ENCODE results near the gene INPP5D.
A peak's percentile ranks its signal among the peaks of the same experiment; 100 is the strongest.

The INPP5D gene

GRCh38 chr2:233081731-233082221, 21.6 kb downstream of the INPP5D start:
- Mint-ChIP-seq H3K27ac (peak overlapping the region; percentile 96), H3K36me3 (peaks cover 68 to 87% of the 10 kb centered on the region in 2 donors), H3K4me1 (peaks cover 77 to 93% of the 10 kb centered on the region in 2 donors), H3K4me3 (peak overlapping the region; percentile 80), H3K9me3 (peaks cover 0 to 3% of the 10 kb centered on the region in 2 donors), H3K27me3 (no peaks in the 10 kb centered on the region)
- DNase-seq (no peak), ATAC-seq (replicated peaks) (peak; percentile 10 to 19)

DNA sequence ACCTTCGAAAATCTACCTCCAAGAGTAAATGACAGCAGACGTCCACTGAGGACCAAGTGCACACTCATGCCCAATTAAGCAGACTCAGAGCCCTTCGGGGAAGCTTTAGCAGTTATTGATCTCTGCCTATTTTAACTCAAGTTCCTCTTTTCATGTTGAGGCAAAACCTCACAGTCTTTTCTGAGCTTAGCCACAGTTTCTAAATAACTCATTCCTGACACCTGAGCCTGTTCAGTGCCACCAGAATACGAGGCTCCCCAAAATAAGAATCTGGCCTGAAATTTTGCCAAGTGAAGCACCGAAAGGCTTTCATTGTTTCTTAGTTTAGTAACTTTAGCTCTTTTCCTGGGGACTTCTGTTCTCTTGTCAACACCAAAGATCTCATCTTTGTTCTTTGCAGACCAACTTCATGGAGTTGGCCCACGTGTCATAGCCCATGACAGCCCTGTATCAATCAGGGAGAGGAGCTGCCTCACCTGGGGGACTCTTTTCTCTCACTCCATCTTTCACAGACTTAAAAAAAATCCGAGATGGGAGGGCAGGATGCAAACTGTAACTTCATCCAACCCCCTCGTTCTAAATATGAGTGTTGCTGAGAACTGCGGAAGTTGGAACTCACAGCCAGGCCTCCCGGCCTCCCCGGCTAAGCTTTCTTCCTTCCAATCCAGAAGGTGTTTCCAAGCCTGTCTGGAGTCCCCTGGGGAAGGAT, 22.2 kb downstream of the INPP5D start:
- Mint-ChIP-seq H3K27ac (peak overlapping the region; percentile 96), H3K36me3 (peaks cover 66 to 86% of the 10 kb centered on the region in 2 donors), H3K9me3 (peaks cover 0 to 3% of the 10 kb centered on the region in 2 donors), H3K4me3 (peak overlapping the region; percentile 80), H3K27me3 (no peaks in the 10 kb centered on the region), H3K4me1 (peaks cover 77 to 95% of the 10 kb centered on the region in 2 donors)
- DNase-seq (peak; percentile 48), ATAC-seq (replicated peaks) (peak; percentile 64 to 75)

DNA sequence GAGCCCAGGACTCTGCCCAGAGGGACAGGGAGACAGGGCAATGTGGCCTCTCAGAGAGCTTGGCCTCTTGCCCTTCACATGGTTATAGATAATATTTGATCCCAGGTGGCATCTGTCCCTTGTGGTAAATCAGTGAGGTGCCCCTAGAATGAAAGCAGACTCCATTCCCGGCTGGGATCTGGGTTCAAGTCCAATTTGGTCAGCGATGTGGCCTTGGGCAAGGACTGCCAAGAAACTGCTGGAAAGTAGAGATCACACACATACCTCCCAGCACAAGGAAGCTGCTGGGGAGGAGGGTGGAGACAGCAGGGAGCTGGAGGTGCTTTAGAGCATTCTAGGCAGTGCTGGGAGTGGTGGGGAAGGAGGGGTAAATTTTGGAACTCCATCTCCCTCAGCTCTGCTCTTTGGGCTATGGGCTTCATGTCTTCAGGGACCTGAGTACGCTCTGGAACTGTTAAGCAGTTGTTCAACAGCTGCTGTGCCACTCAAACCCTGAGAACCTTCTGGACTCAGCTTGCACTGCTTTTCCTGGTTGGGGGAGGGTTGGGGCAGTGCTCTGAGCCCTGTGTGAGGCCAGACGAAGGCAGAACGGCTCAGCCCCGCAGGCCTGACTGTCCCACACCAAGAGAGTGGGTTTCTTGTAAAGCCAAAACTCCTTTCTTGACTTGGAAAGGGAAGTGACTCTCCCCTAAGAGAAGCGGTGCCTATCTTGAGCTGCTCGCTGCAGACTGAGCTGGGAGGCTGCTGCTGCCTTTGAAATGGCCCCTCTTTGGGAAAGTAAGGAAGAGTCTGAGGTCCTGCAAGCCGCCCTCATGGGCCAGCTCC, 23.0 kb downstream of the INPP5D start:
- DNase-seq: no peak
- peaks cover 0 to 3% of the 10 kb centered on the region in 2 donors for H3K9me3 Mint-ChIP-seq
- H3K36me3 Mint-ChIP-seq: peaks cover 72 to 87% of the 10 kb centered on the region in 2 donors
- no peaks in the 10 kb centered on the region for H3K27me3 Mint-ChIP-seq
- peak overlapping the region; percentile 80 for H3K4me3 Mint-ChIP-seq
- ATAC-seq (replicated peaks): no peak
- peaks cover 79 to 96% of the 10 kb centered on the region in 2 donors for H3K4me1 Mint-ChIP-seq
- peak overlapping the region; percentile 96 for H3K27ac Mint-ChIP-seq

DNA sequence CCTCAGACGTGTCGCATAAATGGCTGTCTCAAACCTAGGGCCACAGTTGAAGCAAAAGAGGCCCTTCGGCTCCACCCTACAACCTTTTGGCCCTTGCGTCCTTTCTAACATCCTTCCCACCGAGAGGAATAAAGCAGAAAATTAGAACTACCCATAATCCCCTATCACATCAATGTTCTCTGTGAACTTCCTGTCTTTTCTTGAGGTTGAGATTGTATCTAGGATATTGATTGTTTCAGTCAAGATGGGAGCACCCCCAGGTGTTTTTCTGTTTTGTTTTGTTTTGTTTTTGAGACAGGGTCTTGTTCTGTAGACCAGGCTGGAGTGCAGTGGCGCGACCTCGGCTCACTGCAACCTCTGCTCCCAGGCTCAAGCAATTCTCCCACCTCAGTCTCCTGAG, 23.6 kb downstream of the INPP5D start:
- Mint-ChIP-seq H3K4me3 (peak overlapping the region; percentile 80), H3K27ac (peak overlapping the region; percentile 96), H3K4me1 (peaks cover 85 to 96% of the 10 kb centered on the region in 2 donors), H3K36me3 (peaks cover 78 to 88% of the 10 kb centered on the region in 2 donors), H3K9me3 (peaks cover 0 to 3% of the 10 kb centered on the region in 2 donors), H3K27me3 (no peaks in the 10 kb centered on the region)
- DNase-seq: no peak
- no peak for ATAC-seq (replicated peaks)

GRCh38 chr2:233084488-233084887, 24.3 kb downstream of the INPP5D start:
- peaks cover 79 to 96% of the 10 kb centered on the region in 2 donors for H3K4me1 Mint-ChIP-seq
- no peaks in the 10 kb centered on the region for H3K27me3 Mint-ChIP-seq
- peak overlapping the region; percentile 80 for H3K4me3 Mint-ChIP-seq
- DNase-seq (peak; percentile 63), ATAC-seq (replicated peaks) (peak; percentile 41 to 43)
- H3K9me3 Mint-ChIP-seq: peaks cover 0 to 3% of the 10 kb centered on the region in 2 donors
- H3K36me3 Mint-ChIP-seq: peaks cover 76 to 87% of the 10 kb centered on the region in 2 donors
- H3K27ac Mint-ChIP-seq: peak overlapping the region; percentile 96

DNA sequence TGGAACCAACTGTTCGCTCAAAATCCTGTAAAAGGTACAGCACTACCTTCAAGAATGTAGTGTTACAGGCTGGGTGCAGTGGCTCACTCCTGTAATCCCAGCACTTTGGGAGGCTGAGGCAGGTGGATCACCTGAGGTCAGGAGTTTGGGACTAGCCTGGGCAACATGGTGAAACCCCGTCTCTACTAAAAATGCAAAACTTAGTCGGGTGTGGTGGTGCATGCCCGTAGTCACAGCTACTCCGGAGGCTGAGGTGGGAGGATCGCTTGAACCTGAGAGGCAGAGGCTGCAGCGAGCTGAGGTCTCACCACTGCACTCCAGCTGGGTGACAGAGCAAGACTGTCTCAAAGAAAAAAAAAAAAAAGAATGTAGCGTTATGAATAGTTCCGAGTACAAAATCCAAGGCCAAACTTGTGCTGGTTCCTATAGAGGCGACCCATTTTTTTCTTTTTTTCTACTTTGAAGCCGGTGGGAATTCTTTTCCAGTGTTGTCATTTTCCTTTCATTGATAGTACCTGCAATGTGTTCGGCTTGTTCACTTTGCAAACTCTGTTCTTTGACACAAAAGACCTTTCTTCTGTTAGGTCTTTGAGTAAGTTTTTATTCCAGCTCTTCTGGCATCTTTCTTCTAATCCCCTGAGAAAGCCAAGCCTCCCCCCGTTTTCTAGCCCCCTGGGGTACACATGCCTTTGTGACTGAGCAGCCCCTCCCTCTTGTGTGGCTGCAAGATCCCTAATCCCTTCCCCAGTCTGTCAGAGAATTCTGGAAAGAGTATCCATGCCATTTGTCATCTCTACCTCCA, 25.1 kb downstream of the INPP5D start:
- DNase-seq (no peak), ATAC-seq (replicated peaks) (no peak)
- peaks cover 77 to 95% of the 10 kb centered on the region in 2 donors for H3K4me1 Mint-ChIP-seq
- peaks cover 74 to 86% of the 10 kb centered on the region in 2 donors for H3K36me3 Mint-ChIP-seq
- peak overlapping the region; percentile 96 for H3K27ac Mint-ChIP-seq
- H3K9me3 Mint-ChIP-seq: peaks cover 0 to 3% of the 10 kb centered on the region in 2 donors
- no peaks in the 10 kb centered on the region for H3K27me3 Mint-ChIP-seq
- peak overlapping the region; percentile 66 to 80 for H3K4me3 Mint-ChIP-seq

GRCh38 chr2:233085839-233086150, 25.7 kb downstream of the INPP5D start:
- DNase-seq (no peak), ATAC-seq (replicated peaks) (no peak)
- peak overlapping the region; percentile 66 to 75 for H3K4me3 Mint-ChIP-seq
- H3K36me3 Mint-ChIP-seq: peaks cover 73 to 84% of the 10 kb centered on the region in 2 donors
- no peaks in the 10 kb centered on the region for H3K27me3 Mint-ChIP-seq
- H3K27ac Mint-ChIP-seq: peak overlapping the region; percentile 96
- H3K9me3 Mint-ChIP-seq: peaks cover 0 to 3% of the 10 kb centered on the region in 2 donors
- H3K4me1 Mint-ChIP-seq: peaks cover 74 to 95% of the 10 kb centered on the region in 2 donors

DNA sequence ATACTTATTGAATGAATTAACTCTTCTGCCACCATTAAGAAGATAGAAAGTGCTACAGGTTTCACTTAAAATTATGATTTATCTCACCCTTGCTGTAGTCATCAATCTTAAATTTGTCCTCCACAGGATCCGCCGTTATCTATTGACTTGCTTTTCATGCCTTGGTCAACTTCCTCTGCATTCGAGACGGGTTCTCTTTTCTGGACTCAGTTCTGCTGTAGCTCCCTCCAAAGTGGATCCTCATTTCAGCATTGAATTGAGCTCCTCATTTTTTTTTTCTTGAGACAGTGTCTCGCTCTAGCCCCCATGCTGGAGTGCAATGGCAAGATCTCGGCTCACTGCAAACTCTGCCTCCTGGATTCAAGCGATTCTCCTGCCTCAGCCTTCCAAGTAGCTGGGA, 27.6 kb downstream of the INPP5D start:
- peak overlapping the region; percentile 95 for H3K27ac Mint-ChIP-seq
- DNase-seq: no peak
- H3K9me3 Mint-ChIP-seq: peaks cover 0 to 3% of the 10 kb centered on the region in 2 donors
- no peak for ATAC-seq (replicated peaks)
- H3K4me3 Mint-ChIP-seq: peak overlapping the region; percentile 28 to 66
- peaks cover 76 to 95% of the 10 kb centered on the region in 2 donors for H3K4me1 Mint-ChIP-seq
- no peaks in the 10 kb centered on the region for H3K27me3 Mint-ChIP-seq
- H3K36me3 Mint-ChIP-seq: peaks cover 79 to 87% of the 10 kb centered on the region in 2 donors

GRCh38 chr2:233088972-233089345, 28.8 kb downstream of the INPP5D start:
- DNase-seq (no peak), ATAC-seq (replicated peaks) (no peak)
- Mint-ChIP-seq H3K4me3 (no peak overlapping the region), H3K27me3 (no peaks in the 10 kb centered on the region), H3K27ac (peak overlapping the region; percentile 95), H3K36me3 (peaks cover 77 to 87% of the 10 kb centered on the region in 2 donors), H3K4me1 (peaks cover 70 to 95% of the 10 kb centered on the region in 2 donors), H3K9me3 (peaks cover 0 to 3% of the 10 kb centered on the region in 2 donors)

DNA sequence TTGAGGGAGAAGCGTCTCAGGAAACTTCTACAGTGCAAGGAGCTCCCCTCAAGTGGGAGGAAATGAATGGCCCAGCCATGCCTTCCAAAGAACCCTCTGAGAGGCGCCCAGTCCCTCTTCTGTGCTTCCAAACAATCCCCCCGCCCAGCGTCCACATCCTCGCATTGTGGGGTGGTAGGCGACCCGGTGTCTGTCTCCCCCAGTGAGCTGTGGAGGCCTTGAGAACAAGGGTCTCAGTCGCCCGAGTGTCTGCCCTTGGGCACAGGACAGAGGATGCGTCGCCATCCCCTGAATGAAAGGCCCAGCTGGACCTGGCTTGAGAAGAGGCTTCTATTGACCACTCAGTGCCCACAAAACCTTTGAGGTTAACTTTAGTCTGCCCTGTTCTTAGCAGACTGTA, 29.7 kb downstream of the INPP5D start:
- Mint-ChIP-seq H3K27ac (peak overlapping the region; percentile 95), H3K27me3 (no peaks in the 10 kb centered on the region), H3K9me3 (peaks cover 0 to 3% of the 10 kb centered on the region in 2 donors), H3K4me1 (peaks cover 65 to 95% of the 10 kb centered on the region in 2 donors), H3K4me3 (no peak overlapping the region), H3K36me3 (peaks cover 72 to 85% of the 10 kb centered on the region in 2 donors)
- ATAC-seq (replicated peaks) (no peak), DNase-seq (no peak)

DNA sequence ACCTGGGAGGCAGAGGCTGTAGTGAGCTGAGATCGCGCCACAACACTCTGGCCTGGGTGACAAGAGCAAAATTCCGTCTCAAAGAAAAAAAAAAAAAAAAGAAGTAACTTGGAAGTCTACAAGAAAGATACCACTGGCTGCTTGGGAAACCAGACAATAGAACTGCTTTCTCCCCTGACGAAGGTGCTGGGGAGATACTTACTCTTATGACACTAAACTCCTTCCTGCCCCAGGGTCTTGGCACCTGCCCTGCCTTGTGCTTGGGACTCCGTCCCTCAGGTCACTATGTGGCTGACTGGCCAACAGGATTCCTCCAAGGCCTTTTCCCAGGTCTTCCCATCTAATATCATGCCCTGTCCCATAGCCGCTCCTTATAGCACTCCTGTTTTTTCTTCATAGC, 30.7 kb downstream of the INPP5D start:
- DNase-seq: no peak
- Mint-ChIP-seq H3K4me1 (peaks cover 58 to 91% of the 10 kb centered on the region in 2 donors), H3K4me3 (no peak overlapping the region), H3K27ac (peak overlapping the region; percentile 93), H3K36me3 (peaks cover 68 to 80% of the 10 kb centered on the region in 2 donors), H3K27me3 (no peaks in the 10 kb centered on the region), H3K9me3 (no peaks in the 10 kb centered on the region)
- ATAC-seq (replicated peaks): no peak

- Mint-ChIP-seq H3K36me3 (peaks cover 67 to 78% of the 10 kb centered on the region in 2 donors), H3K27me3 (no peaks in the 10 kb centered on the region), H3K9me3 (no peaks in the 10 kb centered on the region), H3K27ac (peak overlapping the region; percentile 93), H3K4me3 (peak overlapping the region; percentile 31 to 35), H3K4me1 (peaks cover 50 to 89% of the 10 kb centered on the region in 2 donors)
- ATAC-seq (replicated peaks) (peak; percentile 8 to 15), DNase-seq (no peak)
These were observed 31.6 kb downstream of the INPP5D start for GRCh38 chr2:233091595-233092375.

- Mint-ChIP-seq H3K9me3 (no peaks in the 10 kb centered on the region), H3K4me3 (peak overlapping the region; percentile 31 to 58), H3K4me1 (peaks cover 52 to 93% of the 10 kb centered on the region in 2 donors), H3K36me3 (peaks cover 71 to 82% of the 10 kb centered on the region in 2 donors), H3K27me3 (no peaks in the 10 kb centered on the region), H3K27ac (peak overlapping the region; percentile 93)
- ATAC-seq (replicated peaks): peak; percentile 83 to 86
- no peak for DNase-seq
These were observed 32.5 kb downstream of the INPP5D start for GRCh38 chr2:233092432-233093165.
